Stimulated activated CD8-positive, alpha-beta memory T cell treated with anti-CD3 and anti-CD28 coated beads, Interleukin-2, amount 100 ng/mL, for 48 hours (primary cell): ENCODE measurements around the gene ARHGAP21.
"Not testable (repeated sequence)": the region's sequence is repeated elsewhere in the genome, so short reads cannot be mapped to it uniquely, and the experiment has no call there.

Source experiments
- DNase-seq, 2 donors: peaks; one replicate each; pipeline ENCODE4 v3.0.0-alpha.2; 2020; ENCODE audit warnings: low read depth in 2 of 2

ARHGAP21 gene

GRCh38 chr10:24685958-24686540 lies 37.6 kb downstream of the ARHGAP21 start:
- DNase-seq: no peak

- no peak for DNase-seq
Measured at GRCh38 chr10:24683554-24683953, 40.1 kb downstream of the ARHGAP21 start.

GRCh38 chr10:24681572-24682088 lies 42.1 kb downstream of the ARHGAP21 start:
- DNase-seq: no peak

GRCh38 chr10:24680647-24681524 lies 42.8 kb downstream of the ARHGAP21 start:
- no peak for DNase-seq

GRCh38 chr10:24678757-24679156 lies 44.9 kb downstream of the ARHGAP21 start:
- no peak for DNase-seq

GRCh38 chr10:24674892-24675632 lies 48.6 kb downstream of the ARHGAP21 start:
- DNase-seq: no peak

GRCh38 chr10:24670964-24671670 lies 52.6 kb downstream of the ARHGAP21 start:
- DNase-seq: no peak

GRCh38 chr10:24669285-24669852 lies 54.3 kb downstream of the ARHGAP21 start:
- DNase-seq: no peak

- no peak for DNase-seq
Measured at GRCh38 chr10:24668247-24668646, 55.4 kb downstream of the ARHGAP21 start.

GRCh38 chr10:24664991-24665390 lies 58.7 kb downstream of the ARHGAP21 start:
- no peak for DNase-seq

- DNase-seq: no peak
Measured at GRCh38 chr10:24661376-24661775, 62.3 kb downstream of the ARHGAP21 start.

- not testable (repeated sequence) for DNase-seq
Measured at GRCh38 chr10:24658319-24658718, 65.4 kb downstream of the ARHGAP21 start.

GRCh38 chr10:24656326-24656725 lies 67.4 kb downstream of the ARHGAP21 start:
- DNase-seq: not testable (repeated sequence)

- no peak for DNase-seq
Measured at GRCh38 chr10:24652381-24652957, 71.2 kb downstream of the ARHGAP21 start.

GRCh38 chr10:24651923-24652322 lies 71.8 kb downstream of the ARHGAP21 start:
- no peak for DNase-seq

- no peak for DNase-seq
Measured at GRCh38 chr10:24650669-24651391, 72.9 kb downstream of the ARHGAP21 start.

GRCh38 chr10:24645784-24646183 lies 77.9 kb downstream of the ARHGAP21 start:
- no peak for DNase-seq

GRCh38 chr10:24645022-24645421 lies 78.7 kb downstream of the ARHGAP21 start:
- no peak for DNase-seq

- no peak for DNase-seq
Measured at GRCh38 chr10:24643679-24644209, 79.9 kb downstream of the ARHGAP21 start.
